ENCODE measurements around the gene LSM2. TPM values are rescaled to one million over a fixed set of nuclear protein-coding genes. Genes with fewer than 3 reads are reported as not detected.

LSM2 gene
- total and polyA plus RNA-seq, 9 of the 15 experiments (the other 6 are each of a cell fraction or from before 2014, with no cell fraction given), result 154 to 407 (median 223) TPM

DNA sequence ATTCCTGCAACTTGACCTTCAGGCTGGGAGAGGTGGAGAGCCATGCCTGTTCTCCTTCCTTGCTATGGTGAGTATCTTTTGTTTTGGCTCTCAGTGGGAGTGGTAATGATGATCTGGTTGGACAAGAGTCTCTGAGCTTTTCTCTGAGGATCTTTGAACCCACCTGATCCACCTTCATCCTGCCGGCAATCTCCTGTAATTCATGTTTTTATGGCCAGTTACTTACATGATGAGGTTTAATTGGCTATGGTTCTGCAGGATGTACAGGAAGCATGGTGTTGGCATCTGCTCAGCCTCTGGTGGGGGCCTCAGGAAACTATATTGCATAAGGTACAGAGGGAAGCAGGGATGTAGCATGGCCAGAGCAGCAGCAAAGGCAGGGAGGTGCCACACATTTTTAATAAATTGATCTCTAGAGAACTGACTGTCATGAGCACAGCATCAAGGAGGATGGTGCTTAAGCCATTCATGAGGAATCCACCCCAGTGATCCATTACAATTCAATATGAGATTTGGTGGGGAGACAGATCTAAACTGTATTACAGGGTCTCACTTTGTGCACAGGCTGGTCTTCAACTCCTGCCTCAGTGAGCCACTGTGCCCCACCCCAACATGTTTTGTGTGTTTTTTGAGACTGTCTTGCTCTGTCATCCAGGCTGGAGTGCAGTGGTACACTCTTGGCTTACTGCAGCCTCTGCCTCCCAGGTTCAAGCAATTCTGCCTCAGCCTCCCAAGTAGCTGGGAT, 30.8 kb upstream of the LSM2 start (continued):
- TF ChIP-seq, protein P1, sequence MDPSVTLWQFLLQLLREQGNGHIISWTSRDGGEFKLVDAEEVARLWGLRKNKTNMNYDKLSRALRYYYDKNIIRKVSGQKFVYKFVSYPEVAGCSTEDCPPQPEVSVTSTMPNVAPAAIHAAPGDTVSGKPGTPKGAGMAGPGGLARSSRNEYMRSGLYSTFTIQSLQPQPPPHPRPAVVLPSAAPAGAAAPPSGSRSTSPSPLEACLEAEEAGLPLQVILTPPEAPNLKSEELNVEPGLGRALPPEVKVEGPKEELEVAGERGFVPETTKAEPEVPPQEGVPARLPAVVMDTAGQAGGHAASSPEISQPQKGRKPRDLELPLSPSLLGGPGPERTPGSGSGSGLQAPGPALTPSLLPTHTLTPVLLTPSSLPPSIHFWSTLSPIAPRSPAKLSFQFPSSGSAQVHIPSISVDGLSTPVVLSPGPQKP (CRISPR knock-in tag; IDR thresholded peaks at IDR 0.05), result no peak
- TF ChIP-seq BMI1 (IDR thresholded peaks at IDR 0.05; ENCODE audit: low read length) (no peak), EWSR1 (IDR thresholded peaks at IDR 0.05; ENCODE audit: borderline replicate concordance, low read depth, partially characterized antibody) (no peak), ZBED1 (IDR thresholded peaks at IDR 0.05) (no peak), NCOA4 (IDR thresholded peaks at IDR 0.05; ENCODE audit: partially characterized antibody) (no peak), RBFOX2 (IDR thresholded peaks at IDR 0.05; ENCODE audit: low read depth, low read length) (peak; percentile 70; the same call in 1 of the 2 replicates), ZNF23 (CRISPR knock-in tag; IDR thresholded peaks at IDR 0.05) (no peak), E2F1 (CRISPR knock-in tag; IDR thresholded peaks at IDR 0.05) (no peak), CHD1 (IDR thresholded peaks at IDR 0.05; ENCODE audit: low read length) (peak; percentile 67), PTTG1 (tag; IDR thresholded peaks at IDR 0.05; ENCODE audit: low read depth) (no peak), ZNF512 (tag; IDR thresholded peaks at IDR 0.05) (no peak), RBM22 (IDR thresholded peaks at IDR 0.05; ENCODE audit: low read depth, low read length, poor library complexity, severe bottlenecking) (no peak), SAFB (IDR thresholded peaks at IDR 0.05; ENCODE audit: borderline replicate concordance, low read depth, low read length) (no peak), ZNF253 (CRISPR knock-in tag; conservative IDR thresholded peaks at IDR 0.05) (no peak), IRF9 (tag; IDR thresholded peaks at IDR 0.05) (no peak), NR1H2 (CRISPR knock-in tag; IDR thresholded peaks at IDR 0.05) (0 out of 2 replicates have a peak, but pooled peaks have one; percentile 20), TCF7 (IDR thresholded peaks at IDR 0.05; ENCODE audit: borderline replicate concordance) (no peak), TGIF2 (CRISPR knock-in tag; IDR thresholded peaks at IDR 0.05) (peak; percentile 79; the same call in 1 of the 2 replicates), SOX6 (IDR thresholded peaks at IDR 0.05) (no peak)
- TF ChIP-seq, protein P2, sequence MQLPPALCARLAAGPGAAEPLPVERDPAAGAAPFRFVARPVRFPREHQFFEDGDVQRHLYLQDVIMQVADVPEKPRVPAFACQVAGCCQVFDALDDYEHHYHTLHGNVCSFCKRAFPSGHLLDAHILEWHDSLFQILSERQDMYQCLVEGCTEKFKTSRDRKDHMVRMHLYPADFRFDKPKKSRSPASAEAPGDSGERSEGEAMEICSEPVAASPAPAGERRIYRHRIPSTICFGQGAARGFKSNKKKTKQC (CRISPR knock-in tag; IDR thresholded peaks at IDR 0.05), result 0 out of 2 replicates have a peak, but pooled peaks have one; percentile 9
- TF ChIP-seq, protein P3, sequence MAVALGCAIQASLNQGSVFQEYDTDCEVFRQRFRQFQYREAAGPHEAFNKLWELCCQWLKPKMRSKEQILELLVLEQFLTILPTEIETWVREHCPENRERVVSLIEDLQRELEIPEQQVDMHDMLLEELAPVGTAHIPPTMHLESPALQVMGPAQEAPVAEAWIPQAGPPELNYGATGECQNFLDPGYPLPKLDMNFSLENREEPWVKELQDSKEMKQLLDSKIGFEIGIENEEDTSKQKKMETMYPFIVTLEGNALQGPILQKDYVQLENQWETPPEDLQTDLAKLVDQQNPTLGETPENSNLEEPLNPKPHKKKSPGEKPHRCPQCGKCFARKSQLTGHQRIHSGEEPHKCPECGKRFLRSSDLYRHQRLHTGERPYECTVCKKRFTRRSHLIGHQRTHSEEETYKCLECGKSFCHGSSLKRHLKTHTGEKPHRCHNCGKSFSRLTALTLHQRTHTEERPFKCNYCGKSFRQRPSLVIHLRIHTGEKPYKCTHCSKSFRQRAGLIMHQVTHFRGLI (CRISPR knock-in tag; IDR thresholded peaks at IDR 0.05), result no peak
